ENCODE results near the gene CACNA1D.

CACNA1D gene

DNA sequence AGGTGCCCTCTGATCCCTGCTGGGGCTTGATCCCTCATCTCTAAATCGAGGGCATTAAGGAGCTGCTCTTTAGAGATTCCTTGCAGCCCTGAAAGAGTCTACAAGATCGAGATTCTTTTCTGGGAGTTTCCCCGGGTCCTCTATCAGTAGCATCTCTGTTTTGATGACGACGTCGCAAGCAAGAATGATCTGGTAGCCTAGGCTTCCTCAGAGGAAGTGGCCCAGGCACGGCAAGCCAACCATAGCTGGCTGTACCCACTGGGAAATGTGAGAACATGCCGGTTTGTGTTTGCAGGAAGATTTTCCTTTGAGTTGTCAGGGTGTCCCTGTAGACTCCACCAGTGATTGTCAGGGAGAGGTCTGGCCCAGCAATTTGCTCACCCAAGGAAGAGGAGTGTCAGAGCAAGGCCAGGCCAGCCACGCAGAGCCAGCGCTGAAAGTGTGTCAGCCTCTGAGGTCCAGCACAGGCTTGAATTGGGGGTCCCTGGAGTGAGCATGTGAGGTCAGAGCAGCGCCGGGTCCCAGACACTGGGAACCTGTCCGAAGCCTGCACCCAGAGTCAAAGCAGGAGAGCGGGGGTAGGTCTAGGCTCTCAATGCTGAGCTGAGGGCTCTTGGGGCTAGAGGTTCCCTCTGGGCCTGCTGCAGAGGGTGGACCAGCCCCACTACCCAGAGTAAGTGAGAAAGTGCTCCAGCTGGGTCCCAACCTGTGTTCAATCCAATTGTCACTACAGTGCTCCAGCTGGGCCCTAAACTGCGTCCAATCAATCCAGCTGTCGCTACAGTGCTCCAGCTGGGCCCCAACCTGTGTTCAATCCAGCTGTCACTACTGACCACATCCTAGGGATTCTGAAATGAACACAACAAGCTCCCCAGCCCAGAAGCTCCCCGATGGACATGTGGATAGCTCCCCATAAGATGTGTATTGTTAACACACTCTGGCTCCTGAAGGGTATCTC, 256.1 kb downstream of the CACNA1D start:
- DNase-seq (ENCODE audit: low spot score), result no peak

- no peak for DNase-seq (ENCODE audit: low spot score)
These were observed 259.2 kb downstream of the CACNA1D start for GRCh38 chr3:53753518-53754183.

DNA sequence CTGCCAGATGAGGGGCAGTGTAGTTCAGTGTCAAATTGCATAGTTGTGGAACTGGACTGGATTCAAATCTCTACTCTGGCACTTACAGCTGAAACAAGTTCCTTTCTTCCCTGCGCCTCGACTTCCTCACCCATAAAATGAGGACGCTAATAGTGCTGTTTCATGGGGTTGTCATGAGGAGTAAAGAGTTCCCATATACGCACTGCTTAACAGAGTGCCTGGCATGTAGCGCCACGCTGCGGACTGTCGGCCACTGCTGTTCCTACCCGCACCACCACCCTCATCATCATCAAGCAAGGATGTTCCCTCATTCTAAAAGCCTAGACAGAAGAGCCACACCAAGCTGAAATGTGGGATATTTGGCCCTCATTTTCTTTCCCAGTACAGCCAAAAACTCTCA, 259.9 kb downstream of the CACNA1D start:
- DNase-seq (ENCODE audit: low spot score), result no peak

DNA sequence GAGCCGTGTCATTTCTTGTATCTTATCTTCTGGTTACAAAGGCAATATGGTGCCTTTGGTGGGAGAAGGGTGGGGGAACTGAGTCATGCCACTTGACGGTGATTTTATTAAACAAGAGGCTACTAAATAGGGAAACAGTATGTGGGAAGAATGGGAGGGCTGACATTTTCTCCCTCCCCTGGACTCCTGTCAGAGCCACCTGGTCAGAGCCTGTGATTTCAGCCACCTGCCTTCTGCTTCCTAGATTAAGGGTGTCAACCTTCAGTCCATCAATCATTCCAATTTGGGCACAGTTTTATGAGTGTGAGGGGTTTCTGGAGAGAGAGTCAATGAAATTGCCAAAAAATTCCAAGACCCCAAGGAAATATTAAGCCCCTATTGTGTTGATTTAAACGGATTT, 264.4 kb downstream of the CACNA1D start:
- DNase-seq (ENCODE audit: low spot score), result no peak

- DNase-seq (ENCODE audit: low spot score), result no peak
These were observed 268.9 kb downstream of the CACNA1D start for GRCh38 chr3:53763353-53763752.

GRCh38 chr3:53764026-53764775, 269.8 kb downstream of the CACNA1D start:
- no peak for DNase-seq (ENCODE audit: low spot score)

DNA sequence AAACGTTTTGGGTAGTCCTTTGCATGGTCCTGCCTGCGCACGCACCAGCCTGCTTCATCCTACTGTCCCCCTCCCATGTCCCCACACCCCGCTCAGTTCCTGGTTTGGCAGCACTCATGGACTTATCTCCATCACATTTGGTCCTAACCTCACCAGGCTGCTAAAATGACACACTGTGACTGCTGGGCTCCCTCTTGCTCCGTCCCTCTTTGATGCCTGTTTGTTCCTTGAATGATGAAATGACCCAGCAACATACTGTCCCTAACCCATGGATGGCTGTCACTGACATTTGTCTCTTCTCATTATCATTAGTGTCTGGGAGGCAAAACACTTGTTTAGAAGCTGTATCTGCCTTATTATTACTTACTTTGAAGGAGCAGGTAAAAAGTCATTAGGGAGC, 271.3 kb downstream of the CACNA1D start:
- DNase-seq (ENCODE audit: low spot score), result no peak

DNA sequence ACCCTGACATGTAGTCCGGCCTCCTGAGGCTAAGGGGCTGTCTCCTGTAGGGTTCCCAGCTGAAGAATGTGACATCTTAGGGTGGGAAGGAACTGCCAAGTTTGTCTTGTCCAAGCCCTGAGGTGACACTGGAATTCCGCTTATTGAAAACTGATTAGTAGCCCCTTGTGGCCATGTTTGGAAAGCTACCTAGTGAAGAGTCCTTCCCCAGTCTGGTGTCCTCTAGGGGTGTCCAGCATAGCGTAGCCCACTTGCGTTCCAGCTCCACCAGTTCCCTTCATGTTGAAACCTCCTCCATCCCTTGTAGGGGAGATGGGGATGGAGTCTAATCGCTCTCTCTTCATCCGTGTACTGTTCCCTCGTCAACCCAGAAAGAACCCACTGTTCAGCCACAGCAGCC, 272.3 kb downstream of the CACNA1D start:
- DNase-seq (ENCODE audit: low spot score), result no peak

DNA sequence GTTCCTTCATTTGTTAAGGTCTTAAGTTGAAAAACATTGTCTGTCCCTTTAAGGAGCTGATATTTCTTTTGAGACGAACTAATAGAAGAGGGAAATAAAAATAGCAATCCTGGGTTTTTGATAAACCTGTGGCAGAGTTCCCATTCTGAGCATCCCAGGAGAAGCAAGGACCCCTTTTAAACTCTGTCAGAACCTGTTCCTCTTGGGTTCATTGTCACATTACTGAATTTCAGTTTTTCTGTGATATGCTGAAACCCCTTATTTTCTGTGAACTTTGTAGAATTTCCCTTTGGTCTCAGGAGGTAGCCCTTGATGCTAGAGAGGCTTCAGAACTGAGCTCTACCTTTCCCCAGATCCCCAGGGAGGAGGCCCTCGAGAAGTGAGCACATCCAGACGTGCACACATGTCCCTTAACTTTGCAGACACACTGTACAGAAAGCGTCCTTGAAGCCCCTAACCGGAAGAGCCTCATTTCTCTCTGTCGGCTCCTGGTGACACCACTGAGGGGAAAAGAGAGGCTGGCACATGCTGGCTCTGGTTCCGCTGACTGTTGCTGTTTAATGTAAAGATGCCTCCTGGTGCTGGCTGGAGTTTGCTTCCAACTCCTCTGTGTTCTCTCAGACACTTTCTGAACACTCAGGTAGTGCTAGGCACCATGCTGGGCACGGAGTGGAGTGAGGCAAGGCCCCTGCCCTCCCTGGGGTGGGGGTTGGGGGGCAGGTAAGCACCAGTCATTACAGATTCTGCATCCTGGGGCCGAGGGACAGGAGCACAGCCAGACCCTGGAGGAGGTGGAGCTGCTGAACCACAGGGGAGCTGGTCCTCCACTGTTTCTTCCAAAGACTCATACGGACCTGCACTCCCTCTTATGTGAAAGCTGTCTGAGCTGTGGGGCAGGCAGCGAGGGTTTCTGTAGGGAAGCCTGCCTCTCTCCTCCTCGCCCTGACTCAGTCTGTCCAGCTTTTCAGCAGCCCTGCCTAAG, 274.4 kb downstream of the CACNA1D start:
- no peak for DNase-seq (ENCODE audit: low spot score)

DNA sequence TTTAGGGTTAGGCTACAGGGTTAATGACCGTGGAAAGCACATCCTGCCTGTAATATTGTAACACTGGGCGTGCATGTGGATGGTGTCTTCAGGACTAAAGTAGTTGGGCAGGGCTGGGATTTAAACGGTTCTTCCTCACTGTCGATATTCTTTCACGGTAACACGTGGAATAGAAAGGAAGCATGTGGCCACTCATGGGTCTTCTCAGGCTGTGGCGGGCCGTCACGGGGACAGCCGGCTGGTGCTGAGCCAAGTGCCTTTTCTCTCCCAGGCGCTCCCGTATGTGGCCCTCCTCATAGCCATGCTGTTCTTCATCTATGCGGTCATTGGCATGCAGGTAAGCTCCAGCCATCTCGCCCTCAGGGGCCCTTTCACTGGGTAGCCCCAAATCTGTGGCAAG, 278.2 kb downstream of the CACNA1D start:
- no peak for DNase-seq (ENCODE audit: low spot score)

DNA sequence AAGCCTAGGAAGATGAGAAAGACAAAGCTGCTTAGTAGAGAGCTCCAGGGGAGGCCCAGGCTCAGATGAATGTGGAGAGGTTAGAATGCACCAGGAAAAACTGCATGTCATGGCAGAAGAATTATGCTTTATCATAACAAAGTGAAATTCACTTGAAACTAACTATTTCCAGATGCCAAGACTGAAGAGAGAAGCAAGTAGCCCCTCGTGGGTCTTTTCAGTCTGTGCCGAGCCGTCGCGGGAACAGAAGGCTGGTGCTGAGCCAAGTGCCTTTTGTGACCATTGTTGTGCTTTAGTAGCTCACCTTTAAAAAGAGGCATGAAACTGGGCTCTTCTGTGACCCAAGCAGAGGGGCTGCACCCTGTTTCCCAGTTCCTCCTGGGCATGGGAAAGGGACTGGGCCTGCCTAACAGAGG, 278.6 kb downstream of the CACNA1D start:
- no peak for DNase-seq (ENCODE audit: low spot score)

GRCh38 chr3:53773611-53774368, 279.4 kb downstream of the CACNA1D start:
- DNase-seq (ENCODE audit: low spot score), result no peak

- DNase-seq (ENCODE audit: low spot score), result no peak
These were observed 280.0 kb downstream of the CACNA1D start for GRCh38 chr3:53774414-53774813.

GRCh38 chr3:53775018-53775417, 280.6 kb downstream of the CACNA1D start:
- no peak for DNase-seq (ENCODE audit: low spot score)

- DNase-seq (ENCODE audit: low spot score), result no peak
These were observed 281.4 kb downstream of the CACNA1D start for GRCh38 chr3:53775834-53776251.

- DNase-seq (ENCODE audit: low spot score), result no peak
These were observed 282.2 kb downstream of the CACNA1D start for GRCh38 chr3:53776494-53777101.

GRCh38 chr3:53777468-53777867, 283.1 kb downstream of the CACNA1D start:
- no peak for DNase-seq (ENCODE audit: low spot score)

- no peak for DNase-seq (ENCODE audit: low spot score)
These were observed 283.7 kb downstream of the CACNA1D start for GRCh38 chr3:53778153-53778552.

DNA sequence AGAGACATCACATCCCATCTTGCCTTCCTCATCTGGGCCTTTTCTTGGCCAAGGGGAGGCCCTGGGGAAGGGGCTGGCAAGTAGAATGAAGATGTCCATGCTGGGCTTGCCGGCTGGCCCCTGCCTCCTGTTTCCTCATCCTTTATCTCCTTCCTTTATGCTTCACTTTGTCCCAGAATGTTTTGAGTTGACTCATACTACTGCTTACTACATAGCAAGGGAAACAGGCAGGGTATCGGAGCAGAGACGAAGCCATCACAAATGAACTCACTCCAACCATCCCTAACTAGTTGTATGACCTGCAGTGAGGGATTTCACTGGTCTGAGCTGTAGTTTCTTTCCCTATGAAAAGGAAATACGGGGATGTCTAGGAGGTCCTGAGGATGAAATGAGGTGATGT, 285.8 kb downstream of the CACNA1D start:
- no peak for DNase-seq (ENCODE audit: low spot score)

DNA sequence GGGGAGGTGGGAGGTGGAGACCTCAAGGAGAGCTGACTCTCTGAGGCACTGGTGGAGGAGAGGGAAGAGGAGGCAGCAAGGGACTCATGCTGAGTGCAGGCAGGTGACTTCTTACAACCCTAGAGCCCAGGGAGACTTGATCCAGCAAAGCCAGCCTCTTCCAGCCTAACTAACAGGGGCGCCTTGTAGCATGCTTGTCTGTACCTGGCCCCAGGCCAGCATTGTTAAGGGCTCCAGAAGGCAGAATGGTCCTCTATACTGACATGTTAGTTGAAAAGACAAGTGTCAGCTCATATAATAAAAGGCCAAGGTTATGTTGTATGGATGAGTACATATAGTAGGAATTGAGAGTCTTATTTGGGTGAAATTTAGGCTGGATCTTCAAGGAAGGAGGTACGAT, 286.4 kb downstream of the CACNA1D start:
- no peak for DNase-seq (ENCODE audit: low spot score)

Measured in RKO (cell line).